HepG2 (cell line): ENCODE data around the gene SMARCD1. TPM values are rescaled to one million over a fixed set of nuclear protein-coding genes. Genes with fewer than 3 reads are reported as not detected.

Source experiments
- ATM ChIP-seq: fragments of 450-650 bp; IDR thresholded peaks from 2 replicates; pipeline ENCODE4 v1.7.1; 2017; ENCODE audit warnings: mild to moderate bottlenecking, borderline replicate concordance
- CTCF ChIP-seq: sonication (generic); formaldehyde crosslinking; IDR thresholded peaks from 2 replicates; pipeline ENCODE4 v1.5.0; 2020; ENCODE audit warnings: mild to moderate bottlenecking, missing genetic modification reagents, moderate library complexity
- KLF11 ChIP-seq: IDR thresholded peaks from 2 replicates; pipeline ENCODE4 v1.6.1; 2016; ENCODE audit warnings: missing compliant biosample characterization
- MAX ChIP-seq: IDR thresholded peaks from 2 replicates; pipeline ENCODE4 v1.6.1; 2012; ENCODE audit warnings: inconsistent platforms
- MBD4 ChIP-seq: IDR thresholded peaks from 2 replicates; pipeline ENCODE4 v1.6.1; 2012; ENCODE audit warnings: low read length, inconsistent platforms, borderline replicate concordance
- MEIS1 ChIP-seq: sonication (generic); formaldehyde crosslinking; IDR thresholded peaks from 2 replicates; pipeline ENCODE4 v1.9.0; 2021; ENCODE audit warnings: mild to moderate bottlenecking, missing genetic modification reagents, moderate library complexity, borderline replicate concordance
- MEIS2 ChIP-seq: sonication (generic); formaldehyde crosslinking; IDR thresholded peaks from 2 replicates; pipeline ENCODE4 v1.9.0; 2021; ENCODE audit warnings: mild to moderate bottlenecking, missing genetic modification reagents
- NCOA2 ChIP-seq: sonication (generic); formaldehyde crosslinking; IDR thresholded peaks from 2 replicates; pipeline ENCODE4 v1.8.0; 2022; ENCODE audit warnings: inconsistent platforms
- NFE2 ChIP-seq: sonication (generic); formaldehyde crosslinking; IDR thresholded peaks from 2 replicates; pipeline ENCODE4 v1.4.0; 2020; ENCODE audit warnings: missing genetic modification reagents
- SOX13 ChIP-seq, 3 experiments: fragments of 450-650 bp in 1 of 3; sonication (generic) in 1 of 3; formaldehyde crosslinking in 1 of 3; IDR thresholded peaks in 2 of 3; conservative IDR thresholded peaks in 1 of 3; 2 replicates each; pipeline versions ENCODE4 v1.5.0 to v1.6.1; 2016 to 2020; ENCODE audit warnings: antibody characterized with exemption in 1 of 3, mild to moderate bottlenecking in 1 of 3, missing compliant biosample characterization in 1 of 3, missing genetic modification reagents in 1 of 3, moderate library complexity in 1 of 3
- ZBTB10 ChIP-seq: sonication (generic); formaldehyde crosslinking; IDR thresholded peaks from 2 replicates; pipeline ENCODE4 v1.4.0; 2020; ENCODE audit warnings: missing genetic modification reagents, borderline replicate concordance
- ZBTB33 ChIP-seq: sonication (generic); formaldehyde crosslinking; IDR thresholded peaks from 2 replicates; pipeline ENCODE4 v1.4.0; 2020; ENCODE audit warnings: missing genetic modification reagents
- ZNF574 ChIP-seq: sonication (generic); formaldehyde crosslinking; IDR thresholded peaks from 2 replicates; pipeline ENCODE4 v1.4.0; 2020; ENCODE audit warnings: missing genetic modification reagents
- ZNF639 ChIP-seq: conservative IDR thresholded peaks from 2 replicates; pipeline ENCODE4 v1.6.1; 2018; ENCODE audit warnings: missing genetic modification reagents
- polyA plus RNA-seq, 8 experiments: library from polyadenylated mRNA; depleted of rRNA in 3 of 8; stranded (reverse) in 7 of 8; unstranded in 1 of 8; fragments of >200 nt; fragmentation: Illumina TruSeq in 4 of 8; extraction: Trizol in 4 of 8; gene quantifications; 2 replicates each; pipeline versions ENCODE4 v1.2.1 to v1.2.3, GENCODE V29; 2011 to 2016; ENCODE audit warnings: low read depth in 4 of 8, missing spikeins in 1 of 8, mixed read lengths in 1 of 8; ENCODE audit not compliant: insufficient read depth in 1 of 8
- total RNA-seq, 5 experiments: library from RNA; depleted of rRNA; stranded (reverse); fragments of >200 nt; fragmentation: Illumina TruSeq; extraction: Trizol; gene quantifications; 2 replicates each; pipeline ENCODE4 v1.2.3, GENCODE V29; 2016; ENCODE audit warnings: low read depth in 1 of 5

SMARCD1 gene
- total and polyA plus RNA-seq, 2 of the 13 experiments (the other 11 are each of a cell fraction or from before 2014, with no cell fraction given): 51.7 to 54.6 TPM

GRCh38 chr12:50111693-50112455, 26.7 kb downstream of the SMARCD1 start, which contains the start of gene COX14 (continued):
- TF ChIP-seq ZNF639 (CRISPR knock-in tag): no peak
- TF ChIP-seq ZBTB33 (CRISPR knock-in tag): no peak
- no peak for TF ChIP-seq MAX
- TF ChIP-seq MBD4: no peak
- TF ChIP-seq SOX13 (IDR thresholded peaks at IDR 0.05): no peak; the same call in 1 of the 2 replicates
- no peak; a peak in 1 of 4 replicates for TF ChIP-seq SOX13 (CRISPR knock-in tag; conservative IDR thresholded peaks at IDR 0.05 in 1 of 2, IDR thresholded peaks at IDR 0.05 in 1 of 2)
- TF ChIP-seq ZBTB10 (CRISPR knock-in tag): no peak
- peak; percentile 92 for TF ChIP-seq ZNF574 (CRISPR knock-in tag)
- no peak for TF ChIP-seq NFE2
- no peak for TF ChIP-seq NCOA2
- 0 out of 2 replicates have a peak, but pooled peaks have one; percentile 12 for TF ChIP-seq KLF11
- no peak for TF ChIP-seq MEIS2 (CRISPR knock-in tag)
- TF ChIP-seq CTCF (CRISPR knock-in tag): peak; percentile 97
- TF ChIP-seq MEIS1 (CRISPR knock-in tag): peak; percentile 89; the same call in 1 of the 2 replicates
- TF ChIP-seq ATM: no peak
